H54 (cell line): ENCODE data around the gene SYNE3.

Source experiments
- DNase-seq: peaks from one replicate; pipeline ENCODE4 v3.0.0; 2011; ENCODE audit warnings: low spot score, mixed read lengths; ENCODE audit not compliant: insufficient read length
- FAIRE-seq: peaks from 3 replicates; lab custom pipeline; 2011; peaks lifted over from hg19 to GRCh38; lab: Jason Lieb, UNC
- POLR2A ChIP-seq: IDR thresholded peaks from 2 replicates; pipeline ENCODE4 v1.6.1; 2011; ENCODE audit warnings: low read depth, mild to moderate bottlenecking, low read length

Gene SYNE3

GRCh38 chr14:95468448-95469133 is 47.9 kb downstream of the SYNE3 start:
- TF ChIP-seq POLR2A = no peak
- DNase-seq (no peak), FAIRE-seq (no peak)

GRCh38 chr14:95467657-95468056 is 48.8 kb downstream of the SYNE3 start:
- FAIRE-seq (no peak), DNase-seq (no peak)
- TF ChIP-seq POLR2A = no peak

GRCh38 chr14:95467232-95467631 is 49.2 kb downstream of the SYNE3 start:
- FAIRE-seq = no peak
- TF ChIP-seq POLR2A = no peak
- DNase-seq = no peak
